Activated CD8-positive, alpha-beta memory T cell treated with anti-CD3 and anti-CD28 coated beads for 4 hours (primary cell): ENCODE data around the gene ZCRB1.
A peak's percentile ranks its signal among the peaks of the same experiment; 100 is the strongest.
"Not testable (repeated sequence)": the region's sequence is repeated elsewhere in the genome, so short reads cannot be mapped to it uniquely, and the experiment has no call there.

Source experiments
- DNase-seq, 2 donors: peaks; one replicate each; pipeline ENCODE4 v3.0.0-alpha.2; 2020; ENCODE audit warnings: low read depth in 2 of 2

Gene ZCRB1, protein sequence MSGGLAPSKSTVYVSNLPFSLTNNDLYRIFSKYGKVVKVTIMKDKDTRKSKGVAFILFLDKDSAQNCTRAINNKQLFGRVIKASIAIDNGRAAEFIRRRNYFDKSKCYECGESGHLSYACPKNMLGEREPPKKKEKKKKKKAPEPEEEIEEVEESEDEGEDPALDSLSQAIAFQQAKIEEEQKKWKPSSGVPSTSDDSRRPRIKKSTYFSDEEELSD

DNA sequence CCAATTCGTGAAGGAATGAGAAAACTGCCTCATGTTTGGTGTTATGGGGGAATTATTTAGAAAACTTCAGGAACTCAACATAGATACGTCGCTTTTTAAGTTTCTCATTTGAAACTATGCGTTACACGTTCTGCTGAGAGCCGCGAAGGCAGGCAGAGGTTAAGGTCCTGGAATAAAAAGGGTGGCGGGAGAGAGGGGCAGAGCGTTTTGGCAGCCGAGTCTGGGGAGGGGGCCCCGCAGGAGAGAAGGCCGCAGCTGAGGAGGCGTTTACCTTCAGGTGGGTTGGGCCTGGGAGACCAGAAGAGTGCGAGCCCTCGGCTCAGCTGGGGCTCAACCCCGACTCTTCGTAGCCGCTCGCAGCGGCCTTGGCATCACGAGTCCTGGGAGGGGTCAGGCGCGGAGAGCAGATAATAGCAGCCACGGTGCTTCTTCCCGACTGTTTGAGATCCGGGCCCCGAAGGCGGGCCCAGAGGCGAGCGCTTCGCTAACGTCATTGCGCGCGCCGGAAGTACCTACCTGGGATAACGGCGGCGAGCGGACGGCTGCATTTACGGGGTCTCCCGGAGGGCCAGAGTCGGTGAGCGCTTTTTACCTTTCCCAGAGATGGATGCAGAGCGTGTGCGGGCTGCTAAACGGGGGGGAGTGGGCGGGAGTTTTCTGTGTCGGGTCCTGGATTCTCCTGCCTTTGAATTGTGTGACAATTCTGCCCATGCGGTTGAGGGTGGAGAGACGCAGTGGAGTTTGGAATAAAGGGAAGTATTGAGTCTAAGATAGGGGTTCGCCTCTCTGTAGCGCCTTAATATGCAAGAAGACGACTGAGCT, at the start of gene ZCRB1, which contains the start of gene PPHLN1:
Gene ZCRB1 (minus strand): TSS at position 442 of the 822 bp plus-strand sequence. CDS start 1,992 bp downstream, outside the sequence.
Gene PPHLN1 (plus strand): TSS at position 515 of the 822 bp plus-strand sequence. CDS start 9,736 bp downstream, outside the sequence.
- DNase-seq = peak; percentile 43 to 55

- DNase-seq = no peak
Observed at GRCh38 chr12:42373669-42374068, 47.8 kb upstream of the ZCRB1 start.

DNA sequence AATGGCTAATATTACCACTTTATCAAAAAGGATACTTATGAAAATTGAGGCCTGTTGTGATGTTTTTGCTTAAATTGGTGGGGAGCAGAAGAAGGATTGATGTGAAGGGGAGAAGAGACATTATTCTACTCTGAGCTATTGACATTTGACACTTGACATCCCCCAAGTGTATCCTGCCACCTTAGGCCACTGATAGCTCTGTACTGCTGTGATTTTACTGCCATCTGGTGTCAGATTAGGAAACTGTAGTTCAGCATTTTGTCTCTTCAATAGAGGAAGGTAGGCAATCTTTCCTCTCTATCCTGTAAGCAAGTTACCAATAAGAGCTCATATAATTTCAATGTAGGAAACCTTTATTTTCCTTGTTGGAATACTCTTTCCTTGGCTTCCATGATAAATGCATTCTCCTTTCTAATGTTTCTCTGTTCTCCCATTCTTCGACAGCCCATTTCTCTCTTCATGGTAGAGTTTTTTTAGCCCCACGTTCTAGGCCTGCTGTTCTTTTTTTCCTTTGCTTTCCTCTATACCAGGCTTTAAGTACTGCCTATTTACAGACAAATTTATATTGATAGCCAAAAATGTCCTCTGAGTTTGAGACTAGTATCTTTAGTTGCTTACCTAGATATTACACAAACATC, 46.4 kb upstream of the ZCRB1 start:
- DNase-seq = peak in 1 of 2 donors; percentile 0

DNA sequence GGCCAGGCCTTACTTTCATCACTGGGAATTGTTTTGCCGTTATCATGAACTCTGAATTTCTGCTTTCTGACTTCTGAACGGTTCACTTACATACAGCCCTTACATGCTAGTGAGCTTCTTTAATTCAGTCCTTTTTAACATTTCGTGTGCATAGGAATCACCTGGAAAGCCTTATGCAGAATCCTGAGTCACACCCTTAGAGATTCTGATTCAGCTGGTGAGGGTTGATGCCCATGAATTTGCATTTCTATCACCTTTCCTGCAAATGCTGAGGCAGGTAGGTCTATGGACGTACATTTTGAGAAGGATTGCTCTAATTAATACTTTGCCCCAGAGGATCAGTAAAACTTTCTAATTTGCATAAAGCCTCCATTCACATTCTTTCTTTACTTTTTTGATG, 44.1 kb upstream of the ZCRB1 start:
- no peak for DNase-seq

GRCh38 chr12:42365486-42365885, 39.6 kb upstream of the ZCRB1 start:
- no peak for DNase-seq

DNA sequence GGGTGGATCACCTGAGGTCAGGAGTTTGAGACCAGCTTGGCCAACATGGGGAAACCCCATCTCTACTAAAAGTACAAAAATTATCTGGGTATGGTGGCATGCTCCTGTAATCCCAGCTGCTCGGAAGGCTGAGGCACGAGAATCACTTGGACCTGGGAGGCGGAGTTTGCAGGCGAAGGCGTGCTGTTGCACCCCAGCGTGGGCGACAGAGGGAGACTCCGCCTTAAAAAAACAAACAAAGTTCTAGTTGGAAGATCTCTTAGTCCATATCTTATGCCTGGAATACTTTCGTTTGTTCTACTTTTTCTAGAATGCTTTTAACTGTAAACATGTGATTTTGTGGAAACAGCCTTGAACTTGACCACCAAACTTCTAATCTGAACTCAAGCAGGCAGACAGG, 38.8 kb upstream of the ZCRB1 start:
- no peak for DNase-seq

DNA sequence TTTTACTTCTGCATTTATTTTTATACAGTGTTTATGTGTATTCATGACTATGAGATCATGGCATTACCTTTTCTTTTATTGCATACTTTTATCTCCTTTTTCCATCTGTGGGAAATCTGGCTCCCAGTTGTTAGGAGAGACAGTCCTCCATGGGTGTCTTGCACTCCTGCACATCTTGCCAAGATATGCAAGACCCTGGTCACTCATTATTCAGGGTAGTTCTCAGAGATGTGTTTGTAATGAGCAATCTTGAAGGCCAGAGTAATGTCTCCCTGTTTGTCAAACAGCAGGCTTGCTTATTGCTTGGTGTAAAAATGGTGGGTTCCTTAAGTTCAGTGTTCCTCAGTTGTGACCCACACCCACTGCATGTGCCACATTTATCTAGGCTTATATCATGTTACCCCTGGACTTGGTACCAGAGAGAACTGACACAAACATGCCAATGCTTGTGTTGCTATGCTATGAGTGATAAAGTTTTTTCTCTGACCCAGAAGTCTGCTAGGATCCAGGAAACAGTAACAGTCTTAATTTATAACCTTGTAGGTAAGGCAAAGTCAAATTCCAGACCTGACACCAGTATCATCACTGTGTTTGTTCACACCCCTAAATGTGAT, 36.9 kb upstream of the ZCRB1 start:
- DNase-seq = no peak

GRCh38 chr12:42361909-42362646, 36.2 kb upstream of the ZCRB1 start:
- no peak for DNase-seq

- no peak for DNase-seq
Observed at GRCh38 chr12:42360747-42361403, 35.0 kb upstream of the ZCRB1 start.

- DNase-seq = no peak
Observed at GRCh38 chr12:42356344-42356743, 30.4 kb upstream of the ZCRB1 start.

DNA sequence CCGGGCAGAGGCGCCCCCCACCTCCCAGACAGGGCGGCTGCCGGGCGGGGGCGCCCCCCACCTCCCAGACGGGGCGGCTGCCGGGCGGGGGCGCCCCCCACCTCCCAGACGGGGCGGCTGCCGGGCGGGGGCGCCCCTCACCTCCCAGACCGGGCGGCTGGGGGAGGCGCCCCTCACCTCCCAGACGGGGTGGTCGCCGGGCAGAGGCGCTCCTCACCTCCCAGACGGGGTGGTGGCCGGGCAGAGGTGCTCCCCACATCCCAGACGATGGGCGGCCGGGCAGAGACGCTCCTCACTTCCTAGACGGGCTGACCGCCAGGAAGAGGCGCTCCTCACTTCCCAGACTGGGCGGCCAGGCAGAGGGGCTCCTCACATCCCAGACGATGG, 24.1 kb upstream of the ZCRB1 start:
- not testable (repeated sequence) for DNase-seq

DNA sequence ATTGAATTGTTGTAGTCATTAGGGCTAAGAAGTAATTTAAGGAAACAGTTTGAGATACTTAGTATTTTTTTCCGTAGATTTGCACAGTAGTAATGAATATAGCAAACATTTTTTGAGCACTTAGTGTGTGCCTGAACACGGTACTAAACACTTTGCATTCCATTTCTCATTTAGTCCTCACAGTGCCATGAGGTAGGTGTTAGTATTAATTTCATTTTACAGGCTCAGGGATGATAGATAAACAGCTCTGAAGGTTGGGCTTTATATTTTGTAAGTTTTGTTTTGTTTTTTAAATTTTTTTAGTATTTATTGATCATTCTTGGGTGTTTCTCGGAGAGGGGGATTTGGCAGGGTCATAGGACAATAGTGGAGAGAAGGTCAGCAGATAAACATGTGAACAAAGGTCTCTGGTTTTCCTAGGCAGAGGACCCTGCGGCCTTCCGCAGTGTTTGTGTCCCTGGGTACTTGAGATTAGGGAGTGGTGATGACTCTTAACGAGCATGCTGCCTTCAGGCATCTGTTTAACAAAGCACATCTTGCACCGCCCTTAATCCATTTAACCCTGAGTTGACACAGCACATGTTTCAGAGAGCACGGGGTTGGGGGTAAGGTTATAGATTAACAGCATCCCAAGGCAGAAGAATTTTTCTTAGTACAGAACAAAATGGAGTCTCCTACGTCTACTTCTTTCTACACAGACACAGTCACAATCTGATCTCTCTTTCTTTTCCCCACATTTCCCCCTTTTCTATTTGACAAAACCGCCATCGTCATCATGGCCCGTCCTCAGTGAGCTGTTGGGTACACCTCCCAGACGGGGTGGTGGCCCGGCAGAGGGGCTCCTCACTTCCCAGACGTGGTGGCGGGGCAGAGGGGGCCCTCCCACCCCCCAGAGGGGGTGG, 23.5 kb upstream of the ZCRB1 start:
- not testable (repeated sequence) for DNase-seq

- DNase-seq = no peak
Observed at GRCh38 chr12:42346403-42347002, 20.6 kb upstream of the ZCRB1 start.

DNA sequence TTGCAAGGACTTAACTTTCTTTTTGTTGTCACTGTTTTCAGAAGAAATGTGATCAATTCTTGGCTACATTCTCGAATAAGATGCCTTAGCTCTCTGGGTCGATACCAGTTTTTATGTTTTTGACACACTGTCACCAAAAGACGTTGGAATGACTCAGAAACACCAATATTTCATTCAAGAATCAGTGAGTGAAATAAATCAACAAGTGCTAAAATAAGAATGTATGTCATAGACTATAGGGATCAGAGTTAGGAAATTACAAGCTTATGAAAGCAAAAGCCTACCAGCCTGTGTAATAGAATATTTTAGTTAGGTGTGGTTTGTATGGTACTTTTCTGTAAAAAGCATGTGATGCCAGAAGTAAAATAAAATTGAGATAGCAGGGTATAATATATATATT, 17.8 kb upstream of the ZCRB1 start:
- no peak for DNase-seq

- no peak for DNase-seq
Observed at GRCh38 chr12:42342028-42342427, 16.1 kb upstream of the ZCRB1 start.

- DNase-seq = no peak
Observed at GRCh38 chr12:42338280-42338679, 12.4 kb upstream of the ZCRB1 start.

DNA sequence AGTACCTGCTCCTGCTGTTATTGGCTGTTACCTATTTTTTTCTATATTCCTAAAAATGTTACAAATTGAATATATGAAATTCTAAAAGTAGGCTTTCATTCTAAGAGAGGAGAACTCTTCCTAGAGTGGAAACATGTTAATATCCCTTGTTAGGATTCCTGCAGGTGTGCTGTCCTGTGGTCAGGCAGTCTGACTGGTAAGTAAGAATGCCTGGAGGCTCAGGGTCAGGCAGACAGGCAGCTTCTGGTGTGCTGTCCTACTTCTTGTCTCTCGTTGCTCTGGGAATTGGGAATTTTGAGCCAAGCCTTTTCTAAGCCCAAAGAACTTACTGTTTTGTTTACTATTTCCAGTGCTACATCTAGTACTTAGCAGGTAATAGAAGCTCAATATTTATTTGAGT, 10.4 kb upstream of the ZCRB1 start:
- DNase-seq = no peak

- DNase-seq = no peak
Observed at GRCh38 chr12:42332301-42333285, 6.7 kb upstream of the ZCRB1 start.
